Measurements from ENCODE around the gene LRIG3. TPM values are rescaled to one million over a fixed set of nuclear protein-coding genes. Genes with fewer than 3 reads are reported as not detected.
A peak's percentile ranks its signal among the peaks of the same experiment; 100 is the strongest.

Gene LRIG3
- total RNA-seq, 4 donors from 2014 or later, result 42.4 to 56.5 (median 50.4) TPM

GRCh38 chr12:58922849-58923248, 2.5 kb upstream of the LRIG3 start:
- H3K27ac ChIP-seq (replicated peaks in 1 of 4), result no peak overlapping the region
- no peaks in the 10 kb centered on the region for H3K27me3 ChIP-seq
- TF ChIP-seq POLR2A (IDR thresholded peaks at IDR 0.05; ENCODE audit: low read depth), result no peak
- TF ChIP-seq EP300 (IDR thresholded peaks at IDR 0.05), result no peak
- TF ChIP-seq POLR2AphosphoS5 (IDR thresholded peaks at IDR 0.05), result no peak
- no peak for TF ChIP-seq CTCF (IDR thresholded peaks at IDR 0.05)
- no peaks in the 10 kb centered on the region for H3K9me3 ChIP-seq
- intact Hi-C loops (cut with DNase I), result loop anchor here (5.0 kb wide), 2 partner anchors 41 to 119 kb away; no protein-coding TSS in a partner anchor
- H3K4me1 ChIP-seq, result peaks cover 9 to 14% (median 11%) of the 10 kb centered on the region in 4 donors
- DNase-seq (ENCODE audit: extremely low spot score), result no peak
- H3K36me3 ChIP-seq, result no peaks in the 10 kb centered on the region
- no peak overlapping the region for H3K4me3 ChIP-seq

DNA sequence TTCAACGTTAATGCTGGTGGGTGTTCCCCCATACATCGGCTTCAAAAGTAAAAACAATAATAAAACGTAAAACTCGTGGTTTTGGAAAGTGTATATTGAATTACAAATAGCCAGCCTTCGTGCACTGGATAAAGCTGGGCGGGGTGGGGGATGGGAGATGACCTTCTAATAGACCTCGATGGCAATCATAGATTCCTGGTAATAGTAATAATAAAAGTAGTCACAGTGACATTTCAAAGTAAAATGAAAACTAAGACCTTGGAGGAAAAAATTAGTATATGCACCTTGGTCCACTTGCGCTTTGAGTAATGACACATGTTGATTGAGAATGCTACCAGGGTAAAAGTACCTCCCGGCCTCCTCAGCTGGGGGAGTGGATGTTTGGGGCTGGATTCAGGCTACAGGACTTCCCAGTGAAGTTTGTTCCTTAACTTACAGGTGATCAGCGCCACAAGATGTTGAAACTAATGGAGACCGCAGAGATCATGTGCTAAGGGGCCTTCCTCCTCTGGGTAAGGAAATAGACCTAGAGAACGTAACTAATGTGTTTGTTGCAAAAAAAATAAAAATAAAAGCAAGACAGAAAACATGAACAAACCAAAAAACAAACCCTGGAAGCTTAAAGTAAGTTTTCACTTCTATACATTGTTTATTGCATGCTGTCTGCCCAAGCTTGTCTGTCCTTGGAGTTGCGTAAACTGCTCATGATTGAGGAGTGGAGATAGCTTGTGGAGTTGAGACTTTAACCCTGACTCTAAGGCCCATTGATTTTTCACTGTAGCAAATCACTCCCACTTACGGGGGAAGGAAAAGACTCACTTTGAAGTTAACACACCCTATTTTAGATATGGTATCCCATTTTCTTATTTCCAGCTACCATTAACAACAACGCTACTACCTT, 907 bp upstream of the LRIG3 start:
- Histone ChIP-seq H3K4me1 (peaks cover 14 to 27% (median 18%) of the 10 kb centered on the region in 4 donors), H3K27me3 (no peaks in the 10 kb centered on the region), H3K36me3 (no peaks in the 10 kb centered on the region), H3K4me3 (peak overlapping the region; percentile 84 to 95 (median 90)), H3K9me3 (no peaks in the 10 kb centered on the region), H3K27ac (replicated peaks in 1 of 4) (peak overlapping the region; percentile 97 to 99 (median 97))
- WGBS, result 49% methylated on average over 15 of the region's 15 CpGs
- DNase-seq (ENCODE audit: extremely low spot score), result no peak
- TF ChIP-seq EP300 (IDR thresholded peaks at IDR 0.05) (no peak), POLR2A (IDR thresholded peaks at IDR 0.05; ENCODE audit: low read depth) (no peak)
- intact Hi-C loops (cut with DNase I), result loop anchor here (2.0 to 5.0 kb wide), 3 partner anchors 39 to 164 kb away; no protein-coding TSS in a partner anchor

DNA sequence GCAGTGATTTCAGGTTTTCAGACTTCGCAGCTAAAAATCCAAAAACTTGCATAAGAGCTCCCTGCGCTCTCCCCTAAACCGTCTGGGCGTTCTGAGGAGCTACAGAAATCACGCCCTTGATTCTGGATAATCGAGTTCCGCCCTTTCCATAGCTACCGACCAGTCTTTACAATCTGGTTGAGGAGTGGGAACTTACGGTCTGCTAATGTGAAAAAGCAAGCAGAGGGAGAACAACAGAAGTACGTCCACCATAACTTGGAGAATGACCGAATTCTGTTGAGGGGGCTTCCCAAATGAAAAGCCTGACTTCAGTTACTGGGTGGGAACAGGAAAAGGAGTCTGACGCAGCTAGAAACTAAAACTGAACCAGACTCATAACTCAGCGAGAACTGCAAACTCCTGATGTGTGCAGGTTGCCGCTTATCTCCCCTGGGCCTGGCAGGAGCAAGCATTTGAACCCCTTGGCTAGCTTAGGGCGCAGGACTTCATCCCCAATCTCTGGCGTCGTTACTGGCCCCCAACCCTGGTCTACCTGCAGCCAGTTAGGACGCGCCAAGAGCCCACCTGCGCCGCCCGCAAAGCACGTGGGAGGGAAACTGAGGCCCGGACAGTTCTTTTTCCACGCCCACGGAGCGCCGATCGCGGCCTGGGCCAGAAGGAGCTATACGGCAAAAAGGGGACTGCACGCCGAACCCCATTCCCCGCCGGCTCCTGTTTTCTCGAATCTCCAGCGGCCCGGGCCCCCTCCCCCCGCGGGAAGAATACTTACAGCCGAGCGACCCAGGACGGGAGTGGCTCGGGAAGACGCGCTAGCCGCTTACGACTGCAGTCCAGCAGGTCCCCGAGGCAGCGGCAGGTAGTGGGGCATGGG, 838 bp downstream of the LRIG3 start:
- under 1% methylated on average over 49 of the region's 50 CpGs for WGBS
- Histone ChIP-seq H3K27ac (replicated peaks in 1 of 4) (peak overlapping the region; percentile 97 to 99 (median 97)), H3K27me3 (no peaks in the 10 kb centered on the region), H3K9me3 (no peaks in the 10 kb centered on the region), H3K36me3 (no peaks in the 10 kb centered on the region), H3K4me1 (peaks cover 31 to 37% (median 34%) of the 10 kb centered on the region in 4 donors), H3K4me3 (peak overlapping the region; percentile 84 to 95 (median 90))
- TF ChIP-seq POLR2AphosphoS5 (IDR thresholded peaks at IDR 0.05) (peak; percentile 33 to 62), CTCF (IDR thresholded peaks at IDR 0.05) (no peak), EP300 (IDR thresholded peaks at IDR 0.05) (no peak), POLR2A (IDR thresholded peaks at IDR 0.05; ENCODE audit: low read depth) (no peak)
- DNase-seq (ENCODE audit: extremely low spot score), result no peak
- intact Hi-C loops (cut with DNase I), result loop anchor here (2.0 to 10.0 kb wide), 4 partner anchors 37 to 385 kb away; no protein-coding TSS in a partner anchor

DNA sequence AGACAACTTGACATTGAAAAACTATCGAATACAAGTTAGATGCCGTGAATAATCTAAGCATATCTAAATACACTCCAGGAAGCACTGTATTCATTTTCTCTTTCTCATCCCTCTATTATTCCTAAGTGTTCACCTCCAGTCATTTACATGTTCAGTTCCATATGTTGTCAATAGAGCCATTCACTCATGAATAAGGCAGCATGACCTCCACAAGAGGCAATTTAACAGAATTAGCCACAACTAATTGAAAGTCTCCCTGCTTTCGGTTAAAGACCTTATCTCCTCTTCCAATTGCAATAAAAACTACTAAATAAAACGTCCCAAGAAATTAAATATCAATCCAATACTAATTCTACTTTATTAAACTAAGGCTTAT, 1.8 kb downstream of the LRIG3 start:
- intact Hi-C loops (cut with DNase I), result loop anchor here (10.0 kb wide), 1 partner anchor 384 kb away; no protein-coding TSS in a partner anchor
- peaks cover 38 to 45% (median 42%) of the 10 kb centered on the region in 4 donors for H3K4me1 ChIP-seq
- H3K4me3 ChIP-seq, result peak overlapping the region; percentile 84 to 95 (median 90)
- 14% methylated on average over 4 of the region's 4 CpGs for WGBS
- no peak for TF ChIP-seq CTCF (IDR thresholded peaks at IDR 0.05)
- no peak for TF ChIP-seq POLR2A (IDR thresholded peaks at IDR 0.05; ENCODE audit: low read depth)
- no peak for TF ChIP-seq POLR2AphosphoS5 (IDR thresholded peaks at IDR 0.05)
- no peak for TF ChIP-seq EP300 (IDR thresholded peaks at IDR 0.05)
- peaks cover 0 to 4% (median 2%) of the 10 kb centered on the region in 4 donors for H3K36me3 ChIP-seq
- peak overlapping the region; percentile 97 to 99 (median 97) for H3K27ac ChIP-seq (replicated peaks in 1 of 4)
- DNase-seq (ENCODE audit: extremely low spot score), result no peak
- no peaks in the 10 kb centered on the region for H3K9me3 ChIP-seq
- no peaks in the 10 kb centered on the region for H3K27me3 ChIP-seq
